Transverse colon (tissue), 4 donors: ENCODE results near the gene SLC29A1.

Experiments
- CTCF ChIP-seq, 5 experiments: fragments of 200-600 bp in 3 of 5; fragments of 450-650 bp in 2 of 5; sonication (generic) in 3 of 5; IDR thresholded peaks; 1 replicate in 2 of 5; 2 replicates in 3 of 5; pipeline ENCODE4 v1.5.1; 2016 to 2017; ENCODE audit warnings: antibody characterized with exemption in 5 of 5, inconsistent platforms in 3 of 5, mild to moderate bottlenecking in 2 of 5, moderate library complexity in 1 of 5
- POLR2A ChIP-seq: fragments of 450-650 bp; IDR thresholded peaks from one replicate; pipeline ENCODE4 v1.6.1; 2016; ENCODE audit warnings: antibody characterized with exemption, mild to moderate bottlenecking, moderate library complexity
- POLR2AphosphoS5 ChIP-seq, 3 donors: sonication (generic); formaldehyde crosslinking; IDR thresholded peaks; one replicate each; pipeline ENCODE4 v1.6.1; 2016; ENCODE audit warnings: antibody characterized with exemption in 3 of 3

GRCh38 chr6:44183783-44184182 is 39.6 kb upstream of the SLC29A1 start:
- TF ChIP-seq POLR2A (no peak), CTCF (IDR thresholded peaks at IDR 0.05) (no peak), POLR2AphosphoS5 (IDR thresholded peaks at IDR 0.05) (no peak)
